AG04450 (cell line): Measurements from ENCODE around the gene POLR1H. TPM values are rescaled to one million over a fixed set of nuclear protein-coding genes. Genes with fewer than 3 reads are reported as not detected.

ENCODE experiments used
- CTCF ChIA-PET: fragments of 300-600, 350-600 bp; formaldehyde crosslinking; extraction: SDS; loops from one replicate; lab custom pipeline; 2022; ENCODE audit warnings: antibody characterized with exemption, inconsistent platforms; lab: Charles Lee
- POLR2A ChIA-PET: fragments of 350-600 bp; formaldehyde crosslinking; extraction: SDS; loops from one replicate; lab custom pipeline; 2021; ENCODE audit warnings: antibody characterized with exemption, inconsistent platforms; lab: Yijun Ruan, JAX
- DNase-seq: peaks from one replicate; pipeline ENCODE4 v3.0.0-alpha.2; 2011; ENCODE audit warnings: low read depth, low spot score
- H3K27ac ChIP-seq: one replicate; pipeline ENCODE4 v1.5.1; 2012; ENCODE audit warnings: low read depth, low read length, control low read depth
- H3K27me3 ChIP-seq: one replicate; pipeline ENCODE4 v1.6.0; 2012; ENCODE audit warnings: low read length; ENCODE audit not compliant: control insufficient read depth, insufficient read depth
- H3K4me3 ChIP-seq: 2 replicates; pipeline ENCODE4 v1.5.1; 2011; ENCODE audit warnings: mild to moderate bottlenecking, low read depth, low read length, control low read depth
- H3K9me3 ChIP-seq: 2 replicates; pipeline ENCODE4 v1.5.1; 2012; ENCODE audit warnings: low read length; ENCODE audit not compliant: control insufficient read depth, insufficient read depth
- polyA plus RNA-seq: library from polyadenylated mRNA; depleted of rRNA; stranded (reverse); fragments of >200 nt; gene quantifications from 2 replicates; pipeline ENCODE4 v1.2.3, GENCODE V29; 2011; rRNA removed
- small RNA-seq: library from RNA; depleted of rRNA; stranded (forward); fragments of <200 nt; gene quantifications from one replicate; pipeline ENCODE3, GENCODE V24; 2012; ENCODE audit warnings: low read depth; ENCODE audit not compliant: insufficient read length
- TF ChIP-seq, protein P1 (sequence below): IDR thresholded peaks from 2 replicates; pipeline ENCODE4 v1.5.1; 2011; ENCODE audit warnings: low read depth, low read length, control low read depth, inconsistent platforms

POLR1H gene
- polyA plus RNA-seq, 1 experiment = 25.0 TPM

GRCh38 chr6:30111266-30111856, 50.3 kb downstream of the POLR1H start:
- POLR2A ChIA-PET = no interaction called here
- Histone ChIP-seq H3K4me3 (no peak overlapping the region), H3K9me3 (no peaks in the 10 kb centered on the region), H3K27ac (no peak overlapping the region), H3K27me3 (peaks cover 26% of the 10 kb centered on the region)
- TF ChIP-seq, protein P1, sequence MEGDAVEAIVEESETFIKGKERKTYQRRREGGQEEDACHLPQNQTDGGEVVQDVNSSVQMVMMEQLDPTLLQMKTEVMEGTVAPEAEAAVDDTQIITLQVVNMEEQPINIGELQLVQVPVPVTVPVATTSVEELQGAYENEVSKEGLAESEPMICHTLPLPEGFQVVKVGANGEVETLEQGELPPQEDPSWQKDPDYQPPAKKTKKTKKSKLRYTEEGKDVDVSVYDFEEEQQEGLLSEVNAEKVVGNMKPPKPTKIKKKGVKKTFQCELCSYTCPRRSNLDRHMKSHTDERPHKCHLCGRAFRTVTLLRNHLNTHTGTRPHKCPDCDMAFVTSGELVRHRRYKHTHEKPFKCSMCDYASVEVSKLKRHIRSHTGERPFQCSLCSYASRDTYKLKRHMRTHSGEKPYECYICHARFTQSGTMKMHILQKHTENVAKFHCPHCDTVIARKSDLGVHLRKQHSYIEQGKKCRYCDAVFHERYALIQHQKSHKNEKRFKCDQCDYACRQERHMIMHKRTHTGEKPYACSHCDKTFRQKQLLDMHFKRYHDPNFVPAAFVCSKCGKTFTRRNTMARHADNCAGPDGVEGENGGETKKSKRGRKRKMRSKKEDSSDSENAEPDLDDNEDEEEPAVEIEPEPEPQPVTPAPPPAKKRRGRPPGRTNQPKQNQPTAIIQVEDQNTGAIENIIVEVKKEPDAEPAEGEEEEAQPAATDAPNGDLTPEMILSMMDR = no peak
- DNase-seq = no peak
- CTCF ChIA-PET = interaction anchor here (1.0 kb wide), 2 partner anchors 8 to 20 kb away, joined by 4 to 6 read pairs; no protein-coding TSS in a partner anchor

- POLR2A ChIA-PET = no interaction called here
- Histone ChIP-seq H3K9me3 (no peaks in the 10 kb centered on the region), H3K27me3 (peaks cover 26% of the 10 kb centered on the region), H3K4me3 (no peak overlapping the region), H3K27ac (no peak overlapping the region)
- TF ChIP-seq, protein P1 = no peak
- CTCF ChIA-PET = interaction anchor here (0.7 to 4.6 kb wide), 4 partner anchors 9 to 19 kb away, joined by 3 to 27 read pairs (median 5); no protein-coding TSS in a partner anchor
- DNase-seq = no peak
These were observed 51.4 kb downstream of the POLR1H start for GRCh38 chr6:30112402-30112994.

DNA sequence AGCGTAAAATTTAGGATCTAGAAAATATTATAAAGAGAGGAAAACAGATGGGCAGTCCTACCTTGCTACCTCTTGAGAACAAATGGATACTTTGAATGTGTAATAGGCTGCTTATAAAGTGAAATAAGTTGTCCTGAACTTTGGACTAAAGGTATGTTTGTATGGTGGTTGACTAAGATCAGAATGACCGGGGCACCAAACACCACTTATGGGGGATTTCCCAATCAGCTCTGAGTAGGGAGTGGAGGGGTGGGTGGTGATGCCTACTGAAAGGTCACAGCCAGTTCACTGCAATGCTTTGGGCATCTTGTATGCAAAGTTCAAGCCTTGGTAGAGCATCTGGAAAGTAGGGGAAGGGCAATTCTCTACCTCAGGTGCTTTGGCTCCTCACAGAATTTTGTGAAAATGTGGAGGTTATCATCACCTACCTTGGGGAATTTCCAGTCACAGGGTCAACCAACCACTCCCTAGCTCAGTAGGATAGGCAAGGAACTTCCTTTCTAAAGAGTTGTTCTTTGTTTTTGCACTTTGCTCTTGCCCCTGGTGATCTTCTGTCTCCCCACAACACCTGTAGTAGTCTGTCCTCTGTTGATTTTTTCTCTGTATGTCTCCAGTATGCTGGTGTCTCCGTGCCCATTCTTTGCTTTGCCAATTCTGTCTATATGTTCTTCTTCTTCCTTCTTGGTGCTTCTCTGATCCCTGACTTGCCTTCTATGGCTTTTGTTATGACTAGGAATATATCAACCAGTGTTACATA, 52.1 kb downstream of the POLR1H start, which contains the start of gene TRIM31:
TSS of gene TRIM31 (minus strand) at position 88 of the 757 bp plus-strand sequence. CDS start 285 bp downstream, outside the sequence.
- H3K9me3 ChIP-seq = no peaks in the 10 kb centered on the region
- TF ChIP-seq, protein P1 = no peak
- no peak within 1 kb of the TSS for H3K27ac ChIP-seq
- no peak for DNase-seq
- POLR2A ChIA-PET = no interaction called here
- no peak within 1 kb of the TSS for H3K4me3 ChIP-seq
- CTCF ChIA-PET = interaction anchor here (4.6 kb wide), 1 partner anchor 18 kb away, joined by 27 read pairs; no protein-coding TSS in a partner anchor
- peaks cover 26% of the 10 kb centered on the region for H3K27me3 ChIP-seq

DNA sequence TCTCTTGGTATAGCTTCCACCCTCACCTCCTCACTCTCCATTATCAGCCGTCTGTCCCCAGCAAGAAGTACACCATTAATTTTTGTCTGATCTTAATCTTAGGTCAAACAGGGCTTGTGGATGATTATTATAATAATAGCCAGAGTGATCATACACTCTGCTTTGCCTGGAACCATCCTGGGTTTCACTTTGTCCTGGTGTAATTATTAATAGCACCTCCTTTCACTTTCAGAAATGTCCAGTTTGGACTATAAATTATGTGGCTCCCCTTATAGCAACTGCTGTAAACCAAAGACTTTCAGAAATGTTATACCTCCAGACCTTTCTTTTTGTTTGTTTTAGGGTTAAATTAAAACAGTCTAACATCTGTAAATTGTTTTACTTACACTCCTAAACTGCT, 52.8 kb downstream of the POLR1H start:
- Histone ChIP-seq H3K9me3 (no peaks in the 10 kb centered on the region), H3K27me3 (peaks cover 26% of the 10 kb centered on the region), H3K4me3 (no peak overlapping the region), H3K27ac (no peak overlapping the region)
- no peak for DNase-seq
- TF ChIP-seq, protein P1 = no peak
- ChIA-PET POLR2A (no interaction called here), CTCF (interaction anchor here (4.6 kb wide), 1 partner anchor 17 kb away, joined by 27 read pairs; no protein-coding TSS in a partner anchor)

Small RNA genes within 50 kb of the gene (small RNA-seq; reads per million reads assigned to genes)
- gene RF02218 (not detected), gene RF02219 (not detected), gene RF02220 (not detected)

Other genes starting within 250 kb of the POLR1H start
- gene HLA-G, start 233.4 kb upstream of the POLR1H start, polyA plus RNA-seq = not detected in 2 replicates
- gene HLA-A, start 118.7 kb upstream of the POLR1H start, polyA plus RNA-seq = 368 and 445 TPM in 2 replicates
- 49.8 and 53.5 TPM in 2 replicates for gene PPP1R11, start 5.9 kb downstream of the POLR1H start, polyA plus RNA-seq
- not detected in 2 replicates for gene RNF39, start 14.5 kb downstream of the POLR1H start, polyA plus RNA-seq
- gene TRIM31, start 51.8 kb downstream of the POLR1H start, polyA plus RNA-seq = not detected in 2 replicates
- gene TRIM40, start 74.9 kb downstream of the POLR1H start, polyA plus RNA-seq = not detected in 2 replicates
- not detected in 2 replicates for gene TRIM10, start 99.9 kb downstream of the POLR1H start, polyA plus RNA-seq
- not detected in 2 replicates for gene TRIM15, start 102.3 kb downstream of the POLR1H start, polyA plus RNA-seq
- 22.7 and 24.4 TPM in 2 replicates for gene TRIM26, start 152.1 kb downstream of the POLR1H start, polyA plus RNA-seq